ENCODE results near the gene TTC1.

- TF ChIP-seq POLR2A (IDR thresholded peaks at IDR 0.05) (no peak), CTCF (IDR thresholded peaks at IDR 0.05) (peak in 5 of 7 experiments; percentile 52 to 73 (median 60)), EP300 (IDR thresholded peaks at IDR 0.05) (no peak), POLR2AphosphoS5 (IDR thresholded peaks at IDR 0.05) (peak in 1 of 3 donors; percentile 45)
These were observed 21.8 kb upstream of the TTC1 start for GRCh38 chr5:159987031-159987674.
